SK-N-SH (cell line): ENCODE results near the gene SH3BP4. TPM values are rescaled to one million over a fixed set of nuclear protein-coding genes. Genes with fewer than 3 reads are reported as not detected.

Experiments used
- CTCF ChIA-PET: fragments of 300-600, 350-600 bp; formaldehyde crosslinking; extraction: SDS; loops from one replicate; lab custom pipeline; 2021; lab: Yijun Ruan, JAX
- POLR2A ChIA-PET: fragments of 350-600 bp; sonication (Branson Sonifier 250); formaldehyde crosslinking; extraction: SDS; loops from one replicate; lab custom pipeline; 2020; ENCODE audit warnings: antibody characterized with exemption, inconsistent platforms; lab: Yijun Ruan, JAX
- DNase-seq: peaks from one replicate; pipeline ENCODE4 v3.0.0; 2012
- H2AFZ ChIP-seq: fragments of 200-600 bp; sonication (generic); 2 replicates; pipeline ENCODE4 v1.8.1; 2016; ENCODE audit warnings: antibody characterized with exemption, mild to moderate bottlenecking, low read depth
- H3F3A ChIP-seq: fragments of 200-600 bp; sonication (generic); replicated peaks from 2 replicates; pipeline ENCODE3; 2016; ENCODE audit warnings: antibody characterized with exemption, mild to moderate bottlenecking; ENCODE audit not compliant: insufficient read depth
- H3K27ac ChIP-seq, 2 experiments: fragments of 200-500 bp in 1 of 2; fragments of 200-600 bp in 1 of 2; sonication (Bioruptor generic) in 1 of 2; sonication (generic), shearing (Covaris generic) in 1 of 2; 2 replicates each; pipeline versions ENCODE4 v1.5.1 to v1.6.1; 2014 to 2016; ENCODE audit warnings: low read depth in 2 of 2, inconsistent platforms in 1 of 2, low read length in 1 of 2, mild to moderate bottlenecking in 1 of 2, mixed read lengths in 1 of 2
- H3K27me3 ChIP-seq: fragments of 200-600 bp; sonication (generic), shearing (Covaris generic); 2 replicates; pipeline ENCODE4 v1.6.1; 2016; ENCODE audit warnings: mixed run types; ENCODE audit not compliant: insufficient read depth
- H3K36me3 ChIP-seq, 2 experiments: fragments of 200-500 bp in 1 of 2; fragments of 200-600 bp in 1 of 2; sonication (Bioruptor generic) in 1 of 2; sonication (generic) in 1 of 2; replicated peaks in 1 of 2; 2 replicates each; pipeline versions ENCODE3 to v1.5.1; 2014 to 2016; ENCODE audit warnings: low read length in 1 of 2, mild to moderate bottlenecking in 1 of 2; ENCODE audit not compliant: insufficient read depth in 2 of 2, control insufficient read depth in 1 of 2
- H3K4me1 ChIP-seq, 2 experiments: fragments of 200-500 bp in 1 of 2; fragments of 200-600 bp in 1 of 2; sonication (Bioruptor generic) in 1 of 2; sonication (generic), shearing (Covaris generic) in 1 of 2; 2 replicates each; pipeline versions ENCODE4 v1.5.1 to v1.6.1; 2014 to 2016; ENCODE audit warnings: low read depth in 1 of 2, low read length in 1 of 2, mixed run types in 1 of 2; ENCODE audit not compliant: insufficient read depth in 2 of 2, control insufficient read depth in 1 of 2
- H3K4me2 ChIP-seq: fragments of 200-600 bp; sonication (generic), shearing (Covaris generic); 2 replicates; pipeline ENCODE4 v1.6.1; 2017; ENCODE audit warnings: mixed run types
- H3K4me3 ChIP-seq, 2 experiments: fragments of 200-500 bp in 1 of 2; fragments of 200-600 bp in 1 of 2; sonication (Bioruptor generic) in 1 of 2; sonication (generic), shearing (Covaris generic) in 1 of 2; 2 replicates each; pipeline versions ENCODE4 v1.5.1 to v1.8.1; 2014 to 2016; ENCODE audit warnings: low read depth in 2 of 2, inconsistent platforms in 1 of 2, low read length in 1 of 2, mild to moderate bottlenecking in 1 of 2, mixed read lengths in 1 of 2, moderate library complexity in 1 of 2
- H3K79me2 ChIP-seq: fragments of 200-600 bp; sonication (generic); 2 replicates; pipeline ENCODE4 v1.8.1; 2017; ENCODE audit warnings: mild to moderate bottlenecking; ENCODE audit not compliant: insufficient read depth
- H3K9ac ChIP-seq: fragments of 200-600 bp; sonication (generic); 2 replicates; pipeline ENCODE4 v1.6.1; 2017; ENCODE audit warnings: mixed run types
- H3K9me2 ChIP-seq: fragments of 200-600 bp; sonication (generic); 2 replicates; pipeline ENCODE4 v1.6.1; 2017; ENCODE audit warnings: mixed run types
- H3K9me3 ChIP-seq: fragments of 200-600 bp; sonication (generic); 2 replicates; pipeline ENCODE4 v1.6.1; 2017; ENCODE audit warnings: mixed run types, mild to moderate bottlenecking, moderate library complexity
- H4K20me1 ChIP-seq: fragments of 200-600 bp; sonication (generic); 2 replicates; pipeline ENCODE4 v1.6.1; 2017; ENCODE audit warnings: mild to moderate bottlenecking, mixed run types; ENCODE audit not compliant: insufficient read depth
- CHD2 ChIP-seq: fragments of 150-350 bp; IDR thresholded peaks from 2 replicates; pipeline ENCODE4 v1.6.1; 2018; ENCODE audit warnings: low read length; ENCODE audit not compliant: partially characterized antibody
- EP300 ChIP-seq, 2 experiments: IDR thresholded peaks; 2 replicates each; pipeline versions ENCODE4 v1.4.0 to v1.6.1; 2012; ENCODE audit warnings: borderline replicate concordance in 1 of 2, low read depth in 1 of 2, low read length in 1 of 2
- EZH2phosphoT487 ChIP-seq: fragments of 200-600 bp; sonication (generic); IDR thresholded peaks from 2 replicates; pipeline ENCODE4 v1.6.1; 2017; ENCODE audit warnings: low read depth, mixed run types, mild to moderate bottlenecking, antibody characterized with exemption, moderate library complexity, borderline replicate concordance
- FOSL2 ChIP-seq: IDR thresholded peaks from 2 replicates; pipeline ENCODE4 v1.4.0; 2012; ENCODE audit warnings: low read depth, mild to moderate bottlenecking, moderate library complexity, borderline replicate concordance
- FOXJ3 ChIP-seq: sonication (generic); formaldehyde crosslinking; IDR thresholded peaks from 2 replicates; pipeline ENCODE4 v1.5.1; 2020; ENCODE audit warnings: mild to moderate bottlenecking, missing genetic modification reagents
- FOXM1 ChIP-seq: IDR thresholded peaks from 2 replicates; pipeline ENCODE4 v1.4.0; 2012; ENCODE audit warnings: low read depth, mild to moderate bottlenecking
- GABPA ChIP-seq: IDR thresholded peaks from 2 replicates; pipeline ENCODE4 v1.4.0; 2012; ENCODE audit warnings: low read depth, mild to moderate bottlenecking
- GATA2 ChIP-seq: sonication (generic); formaldehyde crosslinking; IDR thresholded peaks from 2 replicates; pipeline ENCODE4 v1.5.0; 2020; ENCODE audit warnings: mild to moderate bottlenecking, missing genetic modification reagents
- IRF3 ChIP-seq: fragments of 150-350 bp; IDR thresholded peaks from 2 replicates; pipeline ENCODE4 v1.6.1; 2016; ENCODE audit warnings: mild to moderate bottlenecking, low read depth, low read length
- MAX ChIP-seq: IDR thresholded peaks from 2 replicates; pipeline ENCODE4 v1.4.0; 2012; ENCODE audit warnings: low read depth
- MEF2A ChIP-seq: IDR thresholded peaks from 2 replicates; pipeline ENCODE4 v1.4.0; 2012; ENCODE audit warnings: low read depth, borderline replicate concordance
- MXI1 ChIP-seq: IDR thresholded peaks from 2 replicates; pipeline ENCODE4 v1.6.1; 2012; ENCODE audit warnings: mild to moderate bottlenecking, low read depth, low read length, improper control_type of control experiment
- POLR2AphosphoS5 ChIP-seq: IDR thresholded peaks from 2 replicates; pipeline ENCODE4 v1.6.1; 2012; ENCODE audit warnings: low read depth, low read length
- RCOR1 ChIP-seq: fragments of 150-350 bp; IDR thresholded peaks from 2 replicates; pipeline ENCODE4 v1.6.1; 2017; ENCODE audit warnings: antibody characterized with exemption, low read length
- RFX5 ChIP-seq: IDR thresholded peaks from 2 replicates; pipeline ENCODE4 v1.6.1; 2012; ENCODE audit warnings: mild to moderate bottlenecking, improper control_type of control experiment, low read length
- RXRA ChIP-seq: IDR thresholded peaks from 2 replicates; pipeline ENCODE4 v1.4.0; 2012; ENCODE audit warnings: low read depth, mild to moderate bottlenecking, borderline replicate concordance
- SMC3 ChIP-seq: IDR thresholded peaks from 2 replicates; pipeline ENCODE4 v1.6.1; 2012; ENCODE audit warnings: low read depth, low read length, improper control_type of control experiment
- TAF1 ChIP-seq: IDR thresholded peaks from 2 replicates; pipeline ENCODE4 v1.6.1; 2012; ENCODE audit warnings: low read depth, mild to moderate bottlenecking, low read length, moderate library complexity, borderline replicate concordance
- TCF12 ChIP-seq: IDR thresholded peaks from 2 replicates; pipeline ENCODE4 v1.4.0; 2012
- TEAD4 ChIP-seq: IDR thresholded peaks from 2 replicates; pipeline ENCODE4 v1.4.0; 2012; ENCODE audit warnings: mild to moderate bottlenecking, borderline replicate concordance; ENCODE audit not compliant: insufficient read depth
- YY1 ChIP-seq: IDR thresholded peaks from 2 replicates; pipeline ENCODE4 v1.4.0; 2012; ENCODE audit warnings: low read depth, mild to moderate bottlenecking
- WGBS: methylation state at CpG from one replicate; pipeline ENCODE4 v1.1.6; 2017; ENCODE audit warnings: low lambda C conversion rate; 5-methylcytosine and 5-hydroxymethylcytosine counted together
- polyA plus RNA-seq, 3 experiments: library from polyadenylated mRNA; depleted of rRNA; stranded (reverse); fragments of >200 nt; gene quantifications; 2 replicates each; pipeline ENCODE4 v1.2.3, GENCODE V29; 2012
- TF ChIP-seq, protein P1 (sequence below): fragments of 200-600 bp; sonication (generic); IDR thresholded peaks from 2 replicates; pipeline ENCODE4 v1.6.1; 2017; ENCODE audit warnings: antibody characterized with exemption, mild to moderate bottlenecking, moderate library complexity
- TF ChIP-seq, protein P2 (sequence below): IDR thresholded peaks from 2 replicates; pipeline ENCODE4 v1.4.0; 2012; ENCODE audit warnings: low read depth, borderline replicate concordance
- TF ChIP-seq, protein P3 (sequence below): fragments of 150-350 bp; IDR thresholded peaks from 2 replicates; pipeline ENCODE4 v1.6.1; 2017; ENCODE audit warnings: antibody characterized with exemption, low read length, low read depth, borderline replicate concordance
- TF ChIP-seq, protein P4 (sequence below): IDR thresholded peaks from 2 replicates; pipeline ENCODE4 v1.6.1; 2012; ENCODE audit warnings: mild to moderate bottlenecking, low read depth, low read length, moderate library complexity

SH3BP4 gene
- polyA plus RNA-seq, 1 of the 3 experiments (the other 2 are of a cell fraction) = 27.7 TPM

DNA sequence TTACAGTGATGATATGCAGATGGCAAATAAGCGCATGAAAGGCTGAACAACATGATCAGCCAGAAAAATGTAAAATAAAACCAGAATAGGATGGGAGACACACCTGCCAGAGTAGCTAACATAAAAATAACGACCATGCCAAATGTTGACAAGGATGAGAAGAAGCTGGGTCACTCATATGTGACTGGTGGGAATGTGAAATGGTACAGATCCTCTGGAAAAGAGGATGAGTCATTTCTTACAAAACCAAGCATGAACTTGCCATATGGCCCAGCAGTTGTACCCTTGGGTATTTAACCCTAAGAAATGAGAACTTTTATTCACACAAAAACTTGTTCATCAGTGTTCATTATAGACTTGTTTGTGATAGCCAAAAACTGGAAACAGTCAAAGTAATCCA lies 143.8 kb downstream of the SH3BP4 start:
- no peaks in the 10 kb centered on the region for H3K9me2 ChIP-seq
- H2AFZ ChIP-seq = no peak overlapping the region
- H3K27me3 ChIP-seq = no peaks in the 10 kb centered on the region
- no peaks in the 10 kb centered on the region for H3K9me3 ChIP-seq
- peaks cover 0 to 12% of the 10 kb centered on the region in 2 experiments; a peak in 3 of 4 replicates for H3K4me1 ChIP-seq
- no peak overlapping the region for H3K4me3 ChIP-seq
- no peaks in the 10 kb centered on the region for H3F3A ChIP-seq
- POLR2A ChIA-PET = no interaction called here
- 68% methylated on average over 2 of the region's 2 CpGs for WGBS
- no peaks in the 10 kb centered on the region for H3K36me3 ChIP-seq
- CTCF ChIA-PET = interaction anchor here (1.1 to 2.4 kb wide), 2 partner anchors 12 to 550 kb away, joined by 3 to 7 read pairs; no protein-coding TSS in a partner anchor
- DNase-seq = no peak
- H4K20me1 ChIP-seq = no peaks in the 10 kb centered on the region
- H3K27ac ChIP-seq = no peak overlapping the region
- H3K4me2 ChIP-seq = no peak overlapping the region
- no peak overlapping the region for H3K9ac ChIP-seq
- H3K79me2 ChIP-seq = no peaks in the 10 kb centered on the region
- TF ChIP-seq, protein P1, sequence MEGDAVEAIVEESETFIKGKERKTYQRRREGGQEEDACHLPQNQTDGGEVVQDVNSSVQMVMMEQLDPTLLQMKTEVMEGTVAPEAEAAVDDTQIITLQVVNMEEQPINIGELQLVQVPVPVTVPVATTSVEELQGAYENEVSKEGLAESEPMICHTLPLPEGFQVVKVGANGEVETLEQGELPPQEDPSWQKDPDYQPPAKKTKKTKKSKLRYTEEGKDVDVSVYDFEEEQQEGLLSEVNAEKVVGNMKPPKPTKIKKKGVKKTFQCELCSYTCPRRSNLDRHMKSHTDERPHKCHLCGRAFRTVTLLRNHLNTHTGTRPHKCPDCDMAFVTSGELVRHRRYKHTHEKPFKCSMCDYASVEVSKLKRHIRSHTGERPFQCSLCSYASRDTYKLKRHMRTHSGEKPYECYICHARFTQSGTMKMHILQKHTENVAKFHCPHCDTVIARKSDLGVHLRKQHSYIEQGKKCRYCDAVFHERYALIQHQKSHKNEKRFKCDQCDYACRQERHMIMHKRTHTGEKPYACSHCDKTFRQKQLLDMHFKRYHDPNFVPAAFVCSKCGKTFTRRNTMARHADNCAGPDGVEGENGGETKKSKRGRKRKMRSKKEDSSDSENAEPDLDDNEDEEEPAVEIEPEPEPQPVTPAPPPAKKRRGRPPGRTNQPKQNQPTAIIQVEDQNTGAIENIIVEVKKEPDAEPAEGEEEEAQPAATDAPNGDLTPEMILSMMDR = no peak
- TF ChIP-seq RXRA = no peak
- no peak for TF ChIP-seq TEAD4
- TF ChIP-seq POLR2AphosphoS5 = no peak
- TF ChIP-seq CHD2 = no peak
- no peak for TF ChIP-seq IRF3
- no peak for TF ChIP-seq EZH2phosphoT487
- TF ChIP-seq, protein P2, sequence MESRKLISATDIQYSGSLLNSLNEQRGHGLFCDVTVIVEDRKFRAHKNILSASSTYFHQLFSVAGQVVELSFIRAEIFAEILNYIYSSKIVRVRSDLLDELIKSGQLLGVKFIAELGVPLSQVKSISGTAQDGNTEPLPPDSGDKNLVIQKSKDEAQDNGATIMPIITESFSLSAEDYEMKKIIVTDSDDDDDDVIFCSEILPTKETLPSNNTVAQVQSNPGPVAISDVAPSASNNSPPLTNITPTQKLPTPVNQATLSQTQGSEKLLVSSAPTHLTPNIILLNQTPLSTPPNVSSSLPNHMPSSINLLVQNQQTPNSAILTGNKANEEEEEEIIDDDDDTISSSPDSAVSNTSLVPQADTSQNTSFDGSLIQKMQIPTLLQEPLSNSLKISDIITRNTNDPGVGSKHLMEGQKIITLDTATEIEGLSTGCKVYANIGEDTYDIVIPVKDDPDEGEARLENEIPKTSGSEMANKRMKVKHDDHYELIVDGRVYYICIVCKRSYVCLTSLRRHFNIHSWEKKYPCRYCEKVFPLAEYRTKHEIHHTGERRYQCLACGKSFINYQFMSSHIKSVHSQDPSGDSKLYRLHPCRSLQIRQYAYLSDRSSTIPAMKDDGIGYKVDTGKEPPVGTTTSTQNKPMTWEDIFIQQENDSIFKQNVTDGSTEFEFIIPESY = no peak
- TF ChIP-seq EP300 (IDR thresholded peaks at IDR 0.05; ENCODE audit: borderline replicate concordance in 1 of 2, low read depth in 1 of 2, low read length in 1 of 2) = peak in 1 of 2 experiments; percentile 8; a peak in 1 of 4 replicates
- TF ChIP-seq FOXM1 = no peak
- TF ChIP-seq, protein P3, sequence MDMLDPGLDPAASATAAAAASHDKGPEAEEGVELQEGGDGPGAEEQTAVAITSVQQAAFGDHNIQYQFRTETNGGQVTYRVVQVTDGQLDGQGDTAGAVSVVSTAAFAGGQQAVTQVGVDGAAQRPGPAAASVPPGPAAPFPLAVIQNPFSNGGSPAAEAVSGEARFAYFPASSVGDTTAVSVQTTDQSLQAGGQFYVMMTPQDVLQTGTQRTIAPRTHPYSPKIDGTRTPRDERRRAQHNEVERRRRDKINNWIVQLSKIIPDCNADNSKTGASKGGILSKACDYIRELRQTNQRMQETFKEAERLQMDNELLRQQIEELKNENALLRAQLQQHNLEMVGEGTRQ = no peak
- TF ChIP-seq SMC3 = no peak
- peak; percentile 37; the same call in 1 of the 2 replicates for TF ChIP-seq FOSL2
- TF ChIP-seq, protein P4, sequence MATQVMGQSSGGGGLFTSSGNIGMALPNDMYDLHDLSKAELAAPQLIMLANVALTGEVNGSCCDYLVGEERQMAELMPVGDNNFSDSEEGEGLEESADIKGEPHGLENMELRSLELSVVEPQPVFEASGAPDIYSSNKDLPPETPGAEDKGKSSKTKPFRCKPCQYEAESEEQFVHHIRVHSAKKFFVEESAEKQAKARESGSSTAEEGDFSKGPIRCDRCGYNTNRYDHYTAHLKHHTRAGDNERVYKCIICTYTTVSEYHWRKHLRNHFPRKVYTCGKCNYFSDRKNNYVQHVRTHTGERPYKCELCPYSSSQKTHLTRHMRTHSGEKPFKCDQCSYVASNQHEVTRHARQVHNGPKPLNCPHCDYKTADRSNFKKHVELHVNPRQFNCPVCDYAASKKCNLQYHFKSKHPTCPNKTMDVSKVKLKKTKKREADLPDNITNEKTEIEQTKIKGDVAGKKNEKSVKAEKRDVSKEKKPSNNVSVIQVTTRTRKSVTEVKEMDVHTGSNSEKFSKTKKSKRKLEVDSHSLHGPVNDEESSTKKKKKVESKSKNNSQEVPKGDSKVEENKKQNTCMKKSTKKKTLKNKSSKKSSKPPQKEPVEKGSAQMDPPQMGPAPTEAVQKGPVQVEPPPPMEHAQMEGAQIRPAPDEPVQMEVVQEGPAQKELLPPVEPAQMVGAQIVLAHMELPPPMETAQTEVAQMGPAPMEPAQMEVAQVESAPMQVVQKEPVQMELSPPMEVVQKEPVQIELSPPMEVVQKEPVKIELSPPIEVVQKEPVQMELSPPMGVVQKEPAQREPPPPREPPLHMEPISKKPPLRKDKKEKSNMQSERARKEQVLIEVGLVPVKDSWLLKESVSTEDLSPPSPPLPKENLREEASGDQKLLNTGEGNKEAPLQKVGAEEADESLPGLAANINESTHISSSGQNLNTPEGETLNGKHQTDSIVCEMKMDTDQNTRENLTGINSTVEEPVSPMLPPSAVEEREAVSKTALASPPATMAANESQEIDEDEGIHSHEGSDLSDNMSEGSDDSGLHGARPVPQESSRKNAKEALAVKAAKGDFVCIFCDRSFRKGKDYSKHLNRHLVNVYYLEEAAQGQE = no peak
- no peak for TF ChIP-seq FOXJ3
- TF ChIP-seq GABPA = no peak
- no peak for TF ChIP-seq MAX
- no peak for TF ChIP-seq RCOR1
- peak; percentile 75 for TF ChIP-seq TCF12
- no peak for TF ChIP-seq TAF1
- no peak for TF ChIP-seq RFX5
- TF ChIP-seq MXI1 = no peak
- TF ChIP-seq MEF2A = no peak
- no peak for TF ChIP-seq YY1
- TF ChIP-seq GATA2 (CRISPR knock-in tag) = no peak
